HCT116 (cell line): Measurements from ENCODE around the gene CCDC201. TPM values are rescaled to one million over a fixed set of nuclear protein-coding genes. Genes with fewer than 3 reads are reported as not detected.

Experiments
- ATAC-seq: fragments of 200-7000 bp; cut with Tn5 transposase; 2 replicates; pipeline ENCODE4 v1.9.1; 2020; ENCODE audit warnings: mild to moderate bottlenecking, moderate library complexity
- BruUV-seq: library from RNA; stranded (reverse); fragments of 400-500 nt; replicated peaks from 2 replicates; lab custom pipeline; 2021; lab: Mats Ljungman, UMichigan
- CTCF ChIA-PET: fragments of 300-600 bp; sonication (Branson Sonifier 250); formaldehyde crosslinking; loops from one replicate; lab custom pipeline; 2021; ENCODE audit warnings: antibody characterized with exemption; lab: Charles Lee
- POLR2A ChIA-PET: fragments of 300-600, 350-600 bp; sonication (Branson Sonifier 250); formaldehyde crosslinking; loops from one replicate; lab custom pipeline; 2021; ENCODE audit warnings: antibody characterized with exemption; lab: Charles Lee
- RAD21 ChIA-PET, 2 experiments: fragments of 300-600 bp; sonication (Branson Sonifier 250); formaldehyde crosslinking; loops; one replicate each; lab custom pipeline; 2023; ENCODE audit warnings: low total read pairs in 2 of 2; ENCODE audit not compliant: uncharacterized antibody in 2 of 2, unreplicated experiment in 2 of 2, low non-redundant PET in 1 of 2; lab: Charles Lee
- DNase-seq: peaks from one replicate; pipeline ENCODE4 v3.0.0-alpha.2; 2010; ENCODE audit warnings: low read depth, low spot score
- H2AFZ ChIP-seq: fragments of 200-600 bp; shearing (Covaris generic), sonication (generic); 2 replicates; pipeline ENCODE4 v1.6.1; 2017; ENCODE audit warnings: low read depth, mixed run types, mixed read lengths, antibody characterized with exemption, low read length; ENCODE audit not compliant: poor library complexity, severe bottlenecking
- H3K27ac ChIP-seq: 2 replicates; pipeline ENCODE4 v1.5.1; 2012; ENCODE audit warnings: low read depth, low read length
- H3K27me3 ChIP-seq: fragments of 200-600 bp; sonication (generic); 2 replicates; pipeline ENCODE4 v1.6.1; 2016; ENCODE audit warnings: mixed run types, low read length, mixed read lengths; ENCODE audit not compliant: insufficient read depth
- H3K36me3 ChIP-seq, 2 experiments: fragments of 200-500 bp in 1 of 2; fragments of 200-600 bp in 1 of 2; sonication (Bioruptor generic) in 1 of 2; sonication (generic) in 1 of 2; 2 replicates each; pipeline versions ENCODE4 v1.5.1 to v1.6.1; 2014 to 2016; ENCODE audit warnings: low read length in 2 of 2, inconsistent platforms in 1 of 2, mixed read lengths in 1 of 2, mixed run types in 1 of 2; ENCODE audit not compliant: insufficient read depth in 2 of 2, control insufficient read depth in 1 of 2
- H3K4me1 ChIP-seq, 2 experiments: fragments of 200-600 bp in 1 of 2; sonication (generic) in 1 of 2; 2 replicates each; pipeline versions ENCODE4 v1.5.1 to v1.6.1; 2012 to 2017; ENCODE audit warnings: low read length in 2 of 2, inconsistent platforms in 1 of 2, mild to moderate bottlenecking in 1 of 2, mixed read lengths in 1 of 2, mixed run types in 1 of 2, moderate library complexity in 1 of 2; ENCODE audit not compliant: insufficient read depth in 2 of 2, control insufficient read depth in 1 of 2
- H3K4me2 ChIP-seq: fragments of 200-600 bp; sonication (generic); 2 replicates; pipeline ENCODE4 v1.6.1; 2017; ENCODE audit warnings: mixed run types, low read length, mixed read lengths
- H3K4me3 ChIP-seq, 2 experiments: fragments of 200-600 bp in 1 of 2; sonication (generic) in 1 of 2; replicated peaks in 1 of 2; 2 replicates each; pipeline ENCODE4 v1.5.1; 2011 to 2016; ENCODE audit warnings: low read length in 2 of 2, control low read depth in 1 of 2, low read depth in 1 of 2, mild to moderate bottlenecking in 1 of 2, mixed read lengths in 1 of 2, mixed run types in 1 of 2
- H3K79me2 ChIP-seq: fragments of 200-600 bp; sonication (generic); 2 replicates; pipeline ENCODE4 v1.6.1; 2017; ENCODE audit warnings: mild to moderate bottlenecking, mixed run types, low read length, moderate library complexity, mixed read lengths; ENCODE audit not compliant: insufficient read depth
- H3K9ac ChIP-seq: fragments of 200-600 bp; sonication (generic); 2 replicates; pipeline ENCODE4 v1.6.1; 2016; ENCODE audit warnings: low read length, mixed read lengths
- H3K9me2 ChIP-seq: fragments of 200-600 bp; sonication (generic), shearing (Covaris generic); 2 replicates; pipeline ENCODE4 v1.6.1; 2017; ENCODE audit warnings: mixed run types, mild to moderate bottlenecking, moderate library complexity; ENCODE audit not compliant: insufficient read depth
- H3K9me3 ChIP-seq, 2 experiments: fragments of 200-500 bp in 1 of 2; fragments of 200-600 bp in 1 of 2; sonication (Bioruptor generic) in 1 of 2; sonication (generic) in 1 of 2; 2 replicates each; pipeline ENCODE4 v1.6.1; 2014 to 2017; ENCODE audit warnings: low read length in 2 of 2, mixed read lengths in 2 of 2, inconsistent platforms in 1 of 2, low read depth in 1 of 2, mild to moderate bottlenecking in 1 of 2, mixed run types in 1 of 2, moderate library complexity in 1 of 2; ENCODE audit not compliant: control insufficient read depth in 1 of 2, insufficient read depth in 1 of 2
- H4K20me1 ChIP-seq: fragments of 200-600 bp; sonication (generic), shearing (Covaris generic); 2 replicates; pipeline ENCODE4 v1.6.1; 2017; ENCODE audit warnings: mixed run types, mild to moderate bottlenecking, moderate library complexity; ENCODE audit not compliant: insufficient read depth
- CEBPB ChIP-seq: IDR thresholded peaks from 2 replicates; pipeline ENCODE4 v1.6.1; 2012; ENCODE audit warnings: low read depth
- EGR1 ChIP-seq: IDR thresholded peaks from 2 replicates; pipeline ENCODE4 v1.6.1; 2012; ENCODE audit warnings: low read depth
- ELF1 ChIP-seq: IDR thresholded peaks from 2 replicates; pipeline ENCODE4 v1.6.1; 2012; ENCODE audit warnings: low read depth, borderline replicate concordance
- EZH2 ChIP-seq: fragments of 200-600 bp; sonication (generic); IDR thresholded peaks from 2 replicates; pipeline ENCODE4 v1.6.1; 2017; ENCODE audit warnings: antibody characterized with exemption, mixed run types
- FOSL1 ChIP-seq: IDR thresholded peaks from 2 replicates; pipeline ENCODE4 v1.6.1; 2012; ENCODE audit warnings: low read depth
- MAX ChIP-seq: IDR thresholded peaks from 2 replicates; pipeline ENCODE4 v1.6.1; 2012
- POLR2A ChIP-seq: IDR thresholded peaks from 2 replicates; pipeline ENCODE4 v1.7.0; 2011; ENCODE audit warnings: borderline replicate concordance; ENCODE audit not compliant: insufficient read depth, insufficient read length; ENCODE audit errors: extremely low read depth
- POLR2AphosphoS5 ChIP-seq: IDR thresholded peaks from 2 replicates; pipeline ENCODE4 v1.6.1; 2011; ENCODE audit warnings: mild to moderate bottlenecking, low read depth, low read length, moderate library complexity
- RAD21 ChIP-seq: IDR thresholded peaks from 2 replicates; pipeline ENCODE4 v1.6.1; 2012; ENCODE audit warnings: low read depth, mild to moderate bottlenecking
- SP1 ChIP-seq: IDR thresholded peaks from 2 replicates; pipeline ENCODE4 v1.6.1; 2012; ENCODE audit warnings: low read depth
- SRF ChIP-seq: IDR thresholded peaks from 2 replicates; pipeline ENCODE4 v1.6.1; 2012; ENCODE audit warnings: low read depth
- YY1 ChIP-seq: IDR thresholded peaks from 2 replicates; pipeline ENCODE4 v1.6.1; 2011; ENCODE audit warnings: low read length, low read depth, moderate library complexity, mild to moderate bottlenecking; ENCODE audit not compliant: insufficient replicate concordance; ENCODE audit errors: extremely low read depth
- ZFX ChIP-seq: fragments of 450-650 bp; IDR thresholded peaks from 2 replicates; pipeline ENCODE4 v1.6.1; 2017
- intact Hi-C: fragments of 100-400 bp; cut with micrococcal nuclease; formaldehyde crosslinking; loops from 2 replicates; pipeline ENCODE4 v1.10.0; 2022
- total RNA-seq: library from RNA; stranded (reverse); gene quantifications from one replicate; pipeline ENCODE4 v1.2.1, GENCODE V29; 2021; ENCODE audit not compliant: unreplicated experiment
- TF ChIP-seq, protein P1 (sequence below): IDR thresholded peaks from 2 replicates; pipeline ENCODE4 v1.6.1; 2012
- TF ChIP-seq, protein P2 (sequence below): IDR thresholded peaks from 2 replicates; pipeline ENCODE4 v1.6.1; 2012; ENCODE audit warnings: low read depth

Gene CCDC201
- total RNA-seq, 1 experiment from 2014 or later = not detected

- CTCF ChIA-PET = no interaction called here
- no peak for DNase-seq
- no peak overlapping the region for H2AFZ ChIP-seq
- H3K4me1 ChIP-seq = peaks cover 0 to 4% of the 10 kb centered on the region in 2 experiments; a peak in 1 of 4 replicates
- H4K20me1 ChIP-seq = no peaks in the 10 kb centered on the region
- no peaks in the 10 kb centered on the region for H3K79me2 ChIP-seq
- POLR2A ChIA-PET = no interaction called here
- H3K9me2 ChIP-seq = no peaks in the 10 kb centered on the region
- BruUV-seq = no TSS peak
- no peaks in the 10 kb centered on the region for H3K27me3 ChIP-seq
- TF ChIP-seq EZH2 = no peak
- TF ChIP-seq, all 23 proteins: peak for 0
- RAD21 ChIA-PET = no interaction called here
- Histone ChIP-seq H3K36me3 (no peaks in the 10 kb centered on the region), H3K9me3 (no peaks in the 10 kb centered on the region), H3K27ac (no peak overlapping the region), H3K4me2 (no peak overlapping the region), H3K4me3 (no peak overlapping the region), H3K9ac (no peak overlapping the region)
- intact Hi-C loops = no loop called here
- no peak for ATAC-seq
These were observed 5.4 kb downstream of the CCDC201 start for GRCh38 chr7:45867471-45867870.

GRCh38 chr7:45865594-45866410, 7.1 kb downstream of the CCDC201 start:
- H3K9me2 ChIP-seq = no peaks in the 10 kb centered on the region
- H3K4me2 ChIP-seq = no peak overlapping the region
- H3K36me3 ChIP-seq = no peaks in the 10 kb centered on the region
- intact Hi-C loops = no loop called here
- no peak overlapping the region for H3K4me3 ChIP-seq
- H3K4me1 ChIP-seq = peaks cover 0 to 4% of the 10 kb centered on the region in 2 experiments; a peak in 1 of 4 replicates
- CTCF ChIA-PET = no interaction called here
- ATAC-seq = no peak
- RAD21 ChIA-PET = no interaction called here
- no peak overlapping the region for H2AFZ ChIP-seq
- no TSS peak for BruUV-seq
- H4K20me1 ChIP-seq = no peaks in the 10 kb centered on the region
- H3K27ac ChIP-seq = no peak overlapping the region
- POLR2A ChIA-PET = no interaction called here
- H3K27me3 ChIP-seq = 0 out of 2 replicates have a peak, but pooled peaks cover 2% of the 10 kb centered on the region
- no peaks in the 10 kb centered on the region for H3K9me3 ChIP-seq
- no peak for TF ChIP-seq YY1
- TF ChIP-seq, protein P1, sequence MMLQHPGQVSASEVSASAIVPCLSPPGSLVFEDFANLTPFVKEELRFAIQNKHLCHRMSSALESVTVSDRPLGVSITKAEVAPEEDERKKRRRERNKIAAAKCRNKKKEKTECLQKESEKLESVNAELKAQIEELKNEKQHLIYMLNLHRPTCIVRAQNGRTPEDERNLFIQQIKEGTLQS = no peak
- no peak for TF ChIP-seq SRF
- no peak for TF ChIP-seq CEBPB
- TF ChIP-seq ELF1 = no peak
- no peak for TF ChIP-seq MAX
- no peak for TF ChIP-seq FOSL1
- TF ChIP-seq SP1 = no peak
- TF ChIP-seq RAD21 = no peak
- TF ChIP-seq, protein P2, sequence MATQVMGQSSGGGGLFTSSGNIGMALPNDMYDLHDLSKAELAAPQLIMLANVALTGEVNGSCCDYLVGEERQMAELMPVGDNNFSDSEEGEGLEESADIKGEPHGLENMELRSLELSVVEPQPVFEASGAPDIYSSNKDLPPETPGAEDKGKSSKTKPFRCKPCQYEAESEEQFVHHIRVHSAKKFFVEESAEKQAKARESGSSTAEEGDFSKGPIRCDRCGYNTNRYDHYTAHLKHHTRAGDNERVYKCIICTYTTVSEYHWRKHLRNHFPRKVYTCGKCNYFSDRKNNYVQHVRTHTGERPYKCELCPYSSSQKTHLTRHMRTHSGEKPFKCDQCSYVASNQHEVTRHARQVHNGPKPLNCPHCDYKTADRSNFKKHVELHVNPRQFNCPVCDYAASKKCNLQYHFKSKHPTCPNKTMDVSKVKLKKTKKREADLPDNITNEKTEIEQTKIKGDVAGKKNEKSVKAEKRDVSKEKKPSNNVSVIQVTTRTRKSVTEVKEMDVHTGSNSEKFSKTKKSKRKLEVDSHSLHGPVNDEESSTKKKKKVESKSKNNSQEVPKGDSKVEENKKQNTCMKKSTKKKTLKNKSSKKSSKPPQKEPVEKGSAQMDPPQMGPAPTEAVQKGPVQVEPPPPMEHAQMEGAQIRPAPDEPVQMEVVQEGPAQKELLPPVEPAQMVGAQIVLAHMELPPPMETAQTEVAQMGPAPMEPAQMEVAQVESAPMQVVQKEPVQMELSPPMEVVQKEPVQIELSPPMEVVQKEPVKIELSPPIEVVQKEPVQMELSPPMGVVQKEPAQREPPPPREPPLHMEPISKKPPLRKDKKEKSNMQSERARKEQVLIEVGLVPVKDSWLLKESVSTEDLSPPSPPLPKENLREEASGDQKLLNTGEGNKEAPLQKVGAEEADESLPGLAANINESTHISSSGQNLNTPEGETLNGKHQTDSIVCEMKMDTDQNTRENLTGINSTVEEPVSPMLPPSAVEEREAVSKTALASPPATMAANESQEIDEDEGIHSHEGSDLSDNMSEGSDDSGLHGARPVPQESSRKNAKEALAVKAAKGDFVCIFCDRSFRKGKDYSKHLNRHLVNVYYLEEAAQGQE = no peak
- no peak for TF ChIP-seq EGR1
- TF ChIP-seq POLR2AphosphoS5 = no peak
- TF ChIP-seq POLR2A = no peak
- TF ChIP-seq ZFX = no peak
- TF ChIP-seq, all 23 proteins: peak for 0
- H3K9ac ChIP-seq = no peak overlapping the region
- DNase-seq = no peak
- H3K79me2 ChIP-seq = no peaks in the 10 kb centered on the region
